Esophagus muscularis mucosa (tissue), 3 donors: Measurements from ENCODE around the gene KLHDC4.

Source experiments
- POLR2A ChIP-seq: fragments of 450-650 bp; IDR thresholded peaks from one replicate; pipeline ENCODE4 v1.6.1; 2017; ENCODE audit warnings: antibody characterized with exemption, moderate library complexity, mild to moderate bottlenecking, low read depth
- TF ChIP-seq, protein P1 (sequence below), 3 experiments: fragments of 200-600 bp in 2 of 3; fragments of 450-650 bp in 1 of 3; sonication (generic) in 2 of 3; IDR thresholded peaks; one replicate each; pipeline ENCODE4 v1.5.1; 2017 to 2019; ENCODE audit warnings: antibody characterized with exemption in 3 of 3, mild to moderate bottlenecking in 2 of 3, moderate library complexity in 1 of 3

DNA sequence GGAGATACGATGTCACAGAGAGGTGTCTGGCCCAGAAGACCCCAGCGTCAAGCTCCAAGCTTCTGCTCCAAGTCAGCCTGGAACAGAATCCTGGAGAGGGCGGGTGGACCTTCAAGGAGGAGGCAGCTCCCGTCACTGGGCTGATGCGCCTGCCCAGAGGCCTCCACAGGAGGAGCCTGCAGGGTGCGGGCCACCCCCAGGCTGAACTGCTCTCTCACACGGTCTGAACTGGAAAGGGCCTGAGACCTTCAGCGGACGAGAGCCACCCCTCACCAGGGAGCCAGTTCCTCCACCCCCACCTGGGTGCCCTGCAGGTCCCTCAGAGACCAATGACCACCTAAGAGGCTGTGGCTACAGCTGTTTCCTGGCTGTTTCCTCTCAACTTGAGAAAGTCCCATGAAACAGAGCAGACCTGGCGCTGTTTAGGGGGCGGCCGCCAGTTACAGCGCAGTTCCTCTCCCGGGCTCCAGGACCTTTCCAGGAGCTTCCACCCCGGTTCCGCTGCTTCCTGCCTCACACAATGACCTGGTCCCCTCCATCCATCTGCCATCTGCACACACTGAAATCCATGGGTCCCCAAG, 36.0 kb upstream of the KLHDC4 start:
- TF ChIP-seq, protein P1, sequence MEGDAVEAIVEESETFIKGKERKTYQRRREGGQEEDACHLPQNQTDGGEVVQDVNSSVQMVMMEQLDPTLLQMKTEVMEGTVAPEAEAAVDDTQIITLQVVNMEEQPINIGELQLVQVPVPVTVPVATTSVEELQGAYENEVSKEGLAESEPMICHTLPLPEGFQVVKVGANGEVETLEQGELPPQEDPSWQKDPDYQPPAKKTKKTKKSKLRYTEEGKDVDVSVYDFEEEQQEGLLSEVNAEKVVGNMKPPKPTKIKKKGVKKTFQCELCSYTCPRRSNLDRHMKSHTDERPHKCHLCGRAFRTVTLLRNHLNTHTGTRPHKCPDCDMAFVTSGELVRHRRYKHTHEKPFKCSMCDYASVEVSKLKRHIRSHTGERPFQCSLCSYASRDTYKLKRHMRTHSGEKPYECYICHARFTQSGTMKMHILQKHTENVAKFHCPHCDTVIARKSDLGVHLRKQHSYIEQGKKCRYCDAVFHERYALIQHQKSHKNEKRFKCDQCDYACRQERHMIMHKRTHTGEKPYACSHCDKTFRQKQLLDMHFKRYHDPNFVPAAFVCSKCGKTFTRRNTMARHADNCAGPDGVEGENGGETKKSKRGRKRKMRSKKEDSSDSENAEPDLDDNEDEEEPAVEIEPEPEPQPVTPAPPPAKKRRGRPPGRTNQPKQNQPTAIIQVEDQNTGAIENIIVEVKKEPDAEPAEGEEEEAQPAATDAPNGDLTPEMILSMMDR (IDR thresholded peaks at IDR 0.05) = no peak
- TF ChIP-seq POLR2A = no peak
